Measurements from ENCODE around the gene PTPRA. TPM values are rescaled to one million over a fixed set of nuclear protein-coding genes. Genes with fewer than 3 reads are reported as not detected.

PTPRA gene
- total and polyA plus RNA-seq, 10 of the 15 experiments (the other 5 are each of a cell fraction or from before 2014, with no cell fraction given): 3.9 to 62.1 (median 34.6) TPM

GRCh38 chr20:2891343-2891742 lies 18.1 kb downstream of the PTPRA start:
- BruUV-seq (replicated peaks): no TSS peak
- Histone ChIP-seq H3K9ac (ENCODE audit: control insufficient read depth, insufficient read depth, low read length) (no peak overlapping the region), H3K36me3 (ENCODE audit: control insufficient read depth in 2 of 2, insufficient read depth in 2 of 2, low read length in 1 of 2) (no peaks in the 10 kb centered on the region), H4K20me1 (ENCODE audit: control insufficient read depth, insufficient read depth) (no peaks in the 10 kb centered on the region), H3K4me1 (ENCODE audit: control insufficient read depth, insufficient read depth, low read length) (peaks cover 3% of the 10 kb centered on the region), H3K4me2 (ENCODE audit: control insufficient read depth, insufficient read depth) (no peak overlapping the region), H3K9me3 (replicated peaks; ENCODE audit: control insufficient read depth, insufficient read depth, low read length) (peaks cover 4% of the 10 kb centered on the region), H3K27ac (ENCODE audit: control insufficient read depth, insufficient read depth) (no peak overlapping the region), H3K79me2 (ENCODE audit: control insufficient read depth, insufficient read depth, low read length) (peaks cover 48% of the 10 kb centered on the region), H2AFZ (ENCODE audit: control insufficient read depth, low read depth, low read length) (no peak overlapping the region), H3K4me3 (no peak overlapping the region), H3K27me3 (replicated peaks in 1 of 2; ENCODE audit: control insufficient read depth in 2 of 2, insufficient read depth in 2 of 2, low read length in 1 of 2) (no peaks in the 10 kb centered on the region)
- intact Hi-C loops (cut with micrococcal nuclease; ENCODE audit: unreplicated experiment) (no loop called here), in situ Hi-C loops (cut with MboI) (no loop called here)
- no peak for DNase-seq (ENCODE audit: low read depth, low spot score)
- 47% methylated on average over 2 of the region's 2 CpGs for WGBS (ENCODE audit: insufficient coverage, insufficient replicate concordance, low lambda C conversion rate, missing lambda C conversion rate)
- TF ChIP-seq, protein P1, sequence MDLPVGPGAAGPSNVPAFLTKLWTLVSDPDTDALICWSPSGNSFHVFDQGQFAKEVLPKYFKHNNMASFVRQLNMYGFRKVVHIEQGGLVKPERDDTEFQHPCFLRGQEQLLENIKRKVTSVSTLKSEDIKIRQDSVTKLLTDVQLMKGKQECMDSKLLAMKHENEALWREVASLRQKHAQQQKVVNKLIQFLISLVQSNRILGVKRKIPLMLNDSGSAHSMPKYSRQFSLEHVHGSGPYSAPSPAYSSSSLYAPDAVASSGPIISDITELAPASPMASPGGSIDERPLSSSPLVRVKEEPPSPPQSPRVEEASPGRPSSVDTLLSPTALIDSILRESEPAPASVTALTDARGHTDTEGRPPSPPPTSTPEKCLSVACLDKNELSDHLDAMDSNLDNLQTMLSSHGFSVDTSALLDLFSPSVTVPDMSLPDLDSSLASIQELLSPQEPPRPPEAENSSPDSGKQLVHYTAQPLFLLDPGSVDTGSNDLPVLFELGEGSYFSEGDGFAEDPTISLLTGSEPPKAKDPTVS (IDR thresholded peaks at IDR 0.05; ENCODE audit: low read depth, low read length): no peak
- TF ChIP-seq NRF1 (conservative IDR thresholded peaks at IDR 0.05; ENCODE audit: low read depth, low read length) (no peak), EGR1 (IDR thresholded peaks at IDR 0.05; ENCODE audit: borderline replicate concordance in 1 of 2, low read depth in 2 of 2, low read length in 2 of 2) (no peak), CBX5 (IDR thresholded peaks at IDR 0.05; ENCODE audit: low read depth) (no peak), IKZF1 (conservative IDR thresholded peaks at IDR 0.05) (no peak)
- TF ChIP-seq, protein P2, sequence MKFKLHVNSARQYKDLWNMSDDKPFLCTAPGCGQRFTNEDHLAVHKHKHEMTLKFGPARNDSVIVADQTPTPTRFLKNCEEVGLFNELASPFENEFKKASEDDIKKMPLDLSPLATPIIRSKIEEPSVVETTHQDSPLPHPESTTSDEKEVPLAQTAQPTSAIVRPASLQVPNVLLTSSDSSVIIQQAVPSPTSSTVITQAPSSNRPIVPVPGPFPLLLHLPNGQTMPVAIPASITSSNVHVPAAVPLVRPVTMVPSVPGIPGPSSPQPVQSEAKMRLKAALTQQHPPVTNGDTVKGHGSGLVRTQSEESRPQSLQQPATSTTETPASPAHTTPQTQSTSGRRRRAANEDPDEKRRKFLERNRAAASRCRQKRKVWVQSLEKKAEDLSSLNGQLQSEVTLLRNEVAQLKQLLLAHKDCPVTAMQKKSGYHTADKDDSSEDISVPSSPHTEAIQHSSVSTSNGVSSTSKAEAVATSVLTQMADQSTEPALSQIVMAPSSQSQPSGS (IDR thresholded peaks at IDR 0.05; ENCODE audit: low read length): no peak
- no peak for FAIRE-seq
- CTCF ChIA-PET: interaction anchor here (1.1 kb wide), 1 partner anchor 16 kb away, joined by 4 read pairs; no protein-coding TSS in a partner anchor
- RAD21 ChIA-PET (ENCODE audit: unreplicated experiment): no interaction called here
- POLR2A ChIA-PET: interaction anchor here (2.2 kb wide), 1 partner anchor 10 kb away, joined by 8 read pairs; no protein-coding TSS in a partner anchor
- ATAC-seq: no peak
- SMC1A ChIA-PET (ENCODE audit: uncharacterized antibody, unreplicated experiment): no interaction called here
